ENCODE results near the gene ZNF474.

GRCh38 chr5:122107016-122107415 is 22.3 kb upstream of the ZNF474 start:
- no peak for TF ChIP-seq MAFK (IDR thresholded peaks at IDR 0.05; ENCODE audit: low read depth, low read length)
- TF ChIP-seq, protein P1, sequence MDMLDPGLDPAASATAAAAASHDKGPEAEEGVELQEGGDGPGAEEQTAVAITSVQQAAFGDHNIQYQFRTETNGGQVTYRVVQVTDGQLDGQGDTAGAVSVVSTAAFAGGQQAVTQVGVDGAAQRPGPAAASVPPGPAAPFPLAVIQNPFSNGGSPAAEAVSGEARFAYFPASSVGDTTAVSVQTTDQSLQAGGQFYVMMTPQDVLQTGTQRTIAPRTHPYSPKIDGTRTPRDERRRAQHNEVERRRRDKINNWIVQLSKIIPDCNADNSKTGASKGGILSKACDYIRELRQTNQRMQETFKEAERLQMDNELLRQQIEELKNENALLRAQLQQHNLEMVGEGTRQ (IDR thresholded peaks at IDR 0.05; ENCODE audit: low read depth, low read length) = no peak
- TF ChIP-seq RFX5 (IDR thresholded peaks at IDR 0.05; ENCODE audit: low read depth, low read length) = no peak
